GM12874 (cell line): Measurements from ENCODE around the gene CYP27A1.

Experiments used
- CTCF ChIP-seq: IDR thresholded peaks from 2 replicates; pipeline ENCODE4 v1.5.1; 2011; ENCODE audit warnings: low read depth, mild to moderate bottlenecking, control low read depth, low read length, moderate library complexity; ENCODE audit not compliant: insufficient read depth

The CYP27A1 gene

GRCh38 chr2:218853766-218854165, 71.8 kb downstream of the CYP27A1 start:
- no peak for TF ChIP-seq CTCF

- TF ChIP-seq CTCF = no peak
These were observed 72.9 kb downstream of the CYP27A1 start for GRCh38 chr2:218854860-218855259.

GRCh38 chr2:218855305-218856166, 73.6 kb downstream of the CYP27A1 start:
- no peak for TF ChIP-seq CTCF

GRCh38 chr2:218856167-218856895, 74.4 kb downstream of the CYP27A1 start:
- TF ChIP-seq CTCF = no peak

GRCh38 chr2:218856896-218857243, 74.9 kb downstream of the CYP27A1 start:
- no peak for TF ChIP-seq CTCF

GRCh38 chr2:218857371-218858137, 75.6 kb downstream of the CYP27A1 start:
- TF ChIP-seq CTCF = no peak

GRCh38 chr2:218858138-218858445, 76.1 kb downstream of the CYP27A1 start:
- TF ChIP-seq CTCF = no peak
